HG03457 (cell line): ENCODE data around the gene SEZ6L.

Experiments
- ATAC-seq: cut with Tn5 transposase; IDR thresholded peaks from one replicate; pipeline ENCODE4 v1.9.1; 2021; ENCODE audit warnings: moderate number of reproducible peaks; ENCODE audit not compliant: unreplicated experiment

SEZ6L gene

DNA sequence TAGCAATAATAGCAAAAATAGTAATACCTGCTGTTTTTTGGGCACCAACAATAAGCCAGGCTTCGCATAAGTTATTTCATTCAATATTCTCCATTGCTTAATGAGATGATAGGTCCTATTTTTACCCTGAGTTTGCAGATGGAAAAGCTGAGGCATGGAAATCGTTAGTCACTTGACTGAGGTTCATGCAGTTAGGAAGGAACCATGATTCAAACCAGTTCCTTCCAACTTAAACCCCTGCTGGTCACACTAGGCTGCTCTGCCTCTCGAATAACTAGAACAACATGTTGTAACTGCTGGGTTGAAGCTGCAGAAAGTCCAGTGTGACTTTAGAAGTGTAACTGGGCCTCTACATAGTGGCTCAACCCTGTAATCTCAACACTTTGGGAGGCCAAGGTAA, 69.3 kb downstream of the SEZ6L start:
- ATAC-seq = no peak

DNA sequence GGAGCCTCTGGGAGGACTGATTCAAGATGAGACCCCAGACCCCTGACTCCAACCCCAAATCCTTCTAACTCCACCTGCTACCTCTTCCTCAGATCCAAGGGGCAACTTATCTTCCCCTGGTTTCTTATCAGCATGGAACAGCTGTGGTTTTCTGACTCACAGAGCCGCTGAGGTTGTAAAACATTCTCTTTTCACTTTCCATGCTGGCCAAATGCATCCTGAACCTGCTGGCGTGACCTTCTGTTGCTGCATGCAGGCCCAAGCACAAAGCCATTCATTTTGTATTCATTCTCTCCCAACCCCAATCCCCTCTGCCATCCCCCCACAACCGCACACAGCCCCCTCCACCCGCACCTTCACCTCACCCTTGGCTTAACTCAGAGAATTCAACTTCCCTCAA, 70.3 kb downstream of the SEZ6L start:
- no peak for ATAC-seq

DNA sequence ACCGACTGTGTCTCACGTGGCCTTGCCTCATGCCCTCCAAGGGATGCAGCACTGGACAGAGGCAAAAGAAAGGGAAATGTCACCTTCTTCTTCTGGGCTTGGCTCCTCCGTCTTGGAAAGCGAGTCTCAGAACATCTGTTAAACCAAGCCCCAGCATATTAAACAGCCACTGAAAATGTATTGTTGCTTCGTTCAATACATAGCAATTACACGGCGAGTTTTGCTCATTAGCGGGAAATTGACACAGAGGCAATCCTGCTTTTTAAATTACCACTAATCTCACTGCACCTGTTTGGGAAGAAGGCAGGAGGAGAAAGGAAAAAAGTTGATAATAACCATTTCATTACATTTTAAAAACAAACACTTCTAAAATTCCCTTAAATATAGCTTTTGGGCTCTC, 72.1 kb downstream of the SEZ6L start:
- no peak for ATAC-seq

DNA sequence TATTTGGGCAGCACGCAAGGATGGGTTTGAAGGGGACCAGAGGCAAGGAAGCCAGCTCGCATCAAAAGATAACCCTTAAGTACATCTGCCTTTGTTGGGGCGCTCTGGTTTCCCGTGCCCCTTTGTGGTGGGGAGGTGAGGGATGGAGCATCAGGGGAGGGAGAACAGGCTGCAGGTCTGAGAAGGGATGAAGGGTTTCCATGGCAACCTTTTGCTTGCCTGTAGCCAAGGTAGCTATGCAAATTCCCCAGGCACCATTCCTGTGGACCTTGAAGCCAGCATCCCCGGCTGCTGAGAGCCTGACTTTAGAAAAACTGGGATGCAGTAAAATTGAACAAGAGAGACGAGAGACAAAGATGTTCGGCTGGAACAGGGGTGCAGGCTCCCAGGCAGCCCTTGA, 75.7 kb downstream of the SEZ6L start:
- no peak for ATAC-seq

DNA sequence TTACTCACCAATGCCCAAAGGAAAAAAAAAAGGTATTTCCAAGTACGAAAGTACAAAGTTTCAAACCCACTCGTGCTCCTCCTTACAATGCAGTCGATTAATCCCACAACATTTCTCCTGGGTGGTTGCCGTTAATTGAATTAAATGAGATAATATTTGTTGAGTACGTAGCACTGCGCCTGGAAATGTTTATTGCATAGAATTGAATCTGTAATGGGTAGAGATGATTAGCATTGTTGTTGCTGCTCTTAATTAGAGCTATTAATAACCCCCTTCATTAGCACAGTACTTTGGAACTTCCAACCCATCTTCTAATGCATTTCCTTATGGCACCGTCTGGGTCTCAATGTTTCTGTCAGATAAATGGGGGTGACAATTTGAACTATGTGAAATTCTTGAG, 77.3 kb downstream of the SEZ6L start:
- no peak for ATAC-seq

DNA sequence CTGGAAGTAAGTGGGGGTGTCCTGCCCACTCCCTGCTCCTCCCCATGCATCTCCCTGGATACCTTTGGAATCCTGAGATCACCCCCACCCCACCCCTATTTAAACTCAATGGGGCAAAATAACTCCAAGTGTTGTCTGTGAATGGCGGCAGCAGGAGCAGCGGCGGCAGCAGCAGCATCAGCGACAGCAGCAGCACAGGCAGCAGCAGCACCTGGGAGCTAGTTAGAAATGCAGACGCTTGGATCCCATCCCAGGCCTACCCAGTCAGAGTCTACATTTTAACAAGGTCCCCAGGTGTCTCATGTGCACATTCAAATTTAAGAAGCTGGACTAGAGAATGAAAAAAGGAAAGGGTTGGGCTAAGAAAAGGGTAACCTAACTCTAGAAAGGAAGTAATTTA, 82.6 kb downstream of the SEZ6L start:
- no peak for ATAC-seq

DNA sequence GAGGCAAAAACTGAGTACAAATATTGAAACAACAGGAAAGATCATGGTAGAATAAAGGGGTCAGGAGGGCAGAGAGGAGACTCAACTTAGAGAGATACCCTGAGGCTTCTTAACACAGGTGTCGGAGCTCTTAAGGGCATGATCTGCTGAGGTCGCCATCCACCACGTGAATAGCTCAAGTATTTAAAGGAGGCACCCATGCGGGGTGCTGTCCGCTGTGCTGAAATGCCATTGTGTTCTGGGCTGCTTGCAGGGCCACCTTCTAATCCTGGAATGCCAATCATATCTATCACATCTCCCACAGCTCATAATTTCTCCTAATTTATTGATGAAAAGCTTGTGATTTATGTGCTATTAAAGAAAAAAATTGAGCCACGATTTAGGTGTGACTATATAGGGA, 90.2 kb downstream of the SEZ6L start:
- ATAC-seq = no peak

DNA sequence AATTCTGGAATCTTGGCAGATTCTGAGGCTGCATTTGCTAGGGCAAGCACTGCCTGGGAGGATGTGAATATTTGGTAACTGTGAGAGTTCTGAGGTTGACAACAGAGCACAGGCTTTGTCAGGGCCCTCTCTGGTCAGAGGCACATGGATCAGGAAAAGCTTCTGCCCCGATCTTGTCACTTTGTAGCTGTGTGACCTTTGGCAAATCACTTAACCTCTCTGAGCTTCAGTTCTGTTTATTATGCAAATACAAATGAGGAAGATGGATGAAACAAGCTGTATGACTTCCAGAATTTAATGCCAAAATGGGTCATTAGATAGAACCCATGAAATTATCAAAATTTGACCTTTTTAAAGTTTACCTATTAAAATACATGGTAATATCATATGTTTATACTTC, 94.9 kb downstream of the SEZ6L start:
- ATAC-seq = no peak

DNA sequence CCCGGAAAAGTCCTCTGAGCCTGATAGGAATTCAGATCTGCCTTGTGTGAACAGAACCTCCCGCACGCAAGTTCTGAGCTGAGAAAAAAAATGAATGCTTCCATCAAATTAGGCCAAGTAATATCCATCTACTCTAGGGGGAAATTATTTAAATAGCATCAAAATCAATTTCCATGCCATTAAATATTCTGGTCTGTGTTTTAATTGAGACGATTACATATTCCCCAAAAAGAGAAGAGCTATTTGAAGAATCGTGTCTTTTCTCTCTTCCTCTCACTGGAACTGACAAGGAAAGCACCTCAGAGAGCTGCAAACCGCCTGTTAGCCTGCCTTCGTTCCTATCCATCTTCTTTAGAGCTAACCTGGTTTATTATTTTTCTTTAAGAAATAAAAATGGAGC, 96.0 kb downstream of the SEZ6L start:
- no peak for ATAC-seq

DNA sequence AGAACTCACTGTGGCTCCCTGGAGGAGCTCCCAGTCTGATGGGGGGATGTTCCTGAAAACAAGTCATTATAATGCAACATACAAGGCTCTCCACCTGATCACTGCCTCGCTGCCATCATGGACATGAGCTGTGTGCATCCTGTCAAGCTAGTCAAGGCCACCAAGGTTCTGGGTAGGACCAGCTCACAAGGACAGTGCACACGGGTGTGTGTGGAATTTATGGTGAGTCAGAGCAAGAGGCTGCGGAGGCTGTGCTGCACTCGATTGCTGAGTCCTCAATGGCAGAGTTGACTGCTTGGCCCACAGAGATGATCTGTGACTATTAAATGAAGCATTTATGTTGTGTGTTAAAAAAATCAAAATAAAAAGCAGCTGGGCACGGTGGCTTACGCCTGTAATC, 96.6 kb downstream of the SEZ6L start:
- ATAC-seq = no peak

DNA sequence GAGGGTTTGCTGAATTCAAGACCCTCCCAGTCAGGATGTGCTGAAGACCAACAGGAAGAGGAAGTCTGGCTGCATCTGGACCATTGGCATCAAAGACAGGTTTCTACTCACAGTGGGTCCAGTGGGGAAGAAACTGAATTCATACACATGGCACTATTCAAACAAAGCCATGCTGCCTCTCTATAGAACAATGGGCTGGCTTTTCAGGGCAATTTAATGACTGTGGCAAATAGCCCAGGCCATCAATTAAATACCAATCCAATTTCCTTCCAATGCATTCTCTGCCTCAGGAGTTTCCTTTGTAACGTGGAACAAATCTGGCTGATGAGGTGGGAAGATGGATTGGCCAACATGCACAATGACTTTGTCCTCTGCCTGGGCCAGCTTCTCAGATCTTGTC, 98.6 kb downstream of the SEZ6L start:
- no peak for ATAC-seq

DNA sequence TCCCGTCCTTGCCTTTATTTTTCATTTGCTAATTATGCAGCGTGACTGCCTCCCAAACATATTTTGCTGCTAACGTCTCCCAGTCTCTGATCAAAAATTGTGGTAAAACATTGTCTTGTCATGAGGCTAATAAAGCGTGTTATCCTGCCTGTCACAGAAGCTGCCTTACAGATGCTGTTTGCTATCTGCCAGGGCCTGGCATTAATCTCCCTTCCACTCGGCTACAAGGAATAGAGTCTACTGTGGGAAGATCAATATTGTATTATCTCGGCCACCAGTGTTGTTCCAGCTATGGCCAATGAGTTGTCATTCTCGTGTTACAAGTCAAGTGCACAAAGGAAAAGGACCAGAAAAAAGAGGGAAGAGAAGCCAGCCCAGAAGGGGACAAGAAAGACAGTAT, 100.3 kb downstream of the SEZ6L start:
- no peak for ATAC-seq

DNA sequence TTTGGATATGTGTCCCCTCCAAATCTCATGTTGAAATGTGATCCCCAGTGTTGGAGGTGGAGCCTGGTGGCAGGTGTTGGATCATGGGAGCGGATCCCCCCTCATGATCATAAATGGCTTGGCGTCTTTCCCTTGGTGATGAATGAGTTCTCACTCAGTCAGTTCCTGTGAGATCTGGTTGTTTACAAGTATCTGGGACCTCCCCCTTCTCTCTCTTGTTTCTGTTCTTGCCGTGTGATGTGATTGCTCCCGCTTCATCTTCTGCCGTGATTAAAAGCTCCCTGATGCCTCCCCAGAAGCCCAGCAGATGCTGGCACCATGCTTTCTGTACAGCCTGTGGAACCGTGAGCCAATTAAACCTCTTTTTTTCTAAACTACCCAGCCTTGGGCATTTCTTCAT, 102.2 kb downstream of the SEZ6L start:
- no peak for ATAC-seq

DNA sequence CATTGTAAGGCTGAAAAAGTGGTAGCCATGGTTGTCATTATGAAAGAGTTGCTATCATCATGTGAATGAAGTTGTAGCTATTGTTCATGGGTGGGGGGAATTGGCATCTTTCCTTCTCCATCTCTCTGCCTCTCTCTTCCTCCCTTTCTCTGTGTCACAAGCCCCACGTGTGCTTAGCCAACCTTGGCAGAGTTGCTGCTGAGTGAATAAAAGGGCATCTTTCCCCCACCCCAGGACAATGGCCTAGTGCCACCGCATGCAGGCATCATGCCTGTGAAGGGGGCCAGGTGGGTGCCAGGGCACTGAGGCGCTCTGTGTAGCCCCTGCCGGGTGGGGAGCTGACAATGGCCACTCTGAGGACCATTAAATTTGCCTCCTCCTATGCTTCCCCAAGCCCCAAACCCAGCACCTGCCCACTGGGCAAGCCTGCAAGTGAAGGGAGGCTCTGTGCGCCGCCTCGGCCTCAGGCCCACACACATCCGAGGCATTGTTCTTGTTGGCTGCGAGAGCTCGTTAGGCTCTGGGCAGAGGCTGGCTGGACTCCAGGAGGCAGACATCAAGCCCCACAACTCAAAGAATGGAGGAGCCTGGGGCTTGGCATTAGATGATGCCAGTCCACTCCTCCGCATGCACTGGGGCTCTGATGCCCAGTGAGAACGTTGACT, 103.9 kb downstream of the SEZ6L start:
- ATAC-seq = no peak

DNA sequence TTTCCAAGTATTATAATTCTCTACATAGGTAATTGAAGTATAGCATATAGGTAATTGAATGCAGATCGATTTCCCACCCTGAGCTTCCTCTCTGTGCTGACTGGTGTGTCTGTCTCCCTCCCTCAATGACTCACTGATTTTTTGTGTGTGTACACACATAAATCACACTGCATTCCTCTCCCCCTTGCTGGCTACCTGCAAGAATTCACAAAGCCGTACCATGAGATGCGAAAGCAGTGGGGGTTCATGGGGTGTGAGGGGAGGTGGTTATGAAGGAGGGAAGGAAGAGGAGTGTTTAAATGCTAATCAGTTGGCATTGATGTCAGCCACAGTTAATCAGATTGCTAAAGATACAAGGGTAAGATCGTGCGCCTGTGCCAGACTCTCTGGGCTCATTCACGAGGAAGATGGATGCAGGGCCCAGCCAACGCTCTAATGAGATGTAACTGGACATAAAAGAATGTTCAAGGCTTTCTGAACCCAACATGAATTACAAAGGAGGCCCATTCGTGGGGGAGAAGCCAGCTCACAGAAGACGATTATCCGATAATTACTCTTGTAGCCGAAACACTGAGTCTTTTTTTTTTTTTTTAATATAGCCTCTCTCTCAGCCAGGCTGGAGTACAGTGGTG, 107.4 kb downstream of the SEZ6L start:
- no peak for ATAC-seq

DNA sequence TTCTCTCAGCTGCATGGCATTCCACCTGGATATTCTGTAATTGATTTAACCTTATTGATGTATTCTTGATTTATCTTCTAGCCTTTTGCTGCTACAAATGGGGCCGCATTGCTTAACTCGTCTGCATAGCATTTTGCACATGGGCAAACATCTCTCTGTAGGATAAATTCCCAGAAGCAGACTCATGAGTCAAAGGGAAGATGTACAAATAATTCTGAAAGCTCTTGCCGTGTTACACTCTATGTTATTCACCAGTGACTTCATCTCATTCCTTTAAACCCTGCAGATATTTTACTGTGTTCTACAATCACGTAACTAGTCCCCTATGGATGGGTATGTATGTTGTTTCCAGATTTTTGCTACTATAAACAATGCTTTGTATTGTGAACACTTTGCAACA, 112.7 kb downstream of the SEZ6L start:
- ATAC-seq = no peak

DNA sequence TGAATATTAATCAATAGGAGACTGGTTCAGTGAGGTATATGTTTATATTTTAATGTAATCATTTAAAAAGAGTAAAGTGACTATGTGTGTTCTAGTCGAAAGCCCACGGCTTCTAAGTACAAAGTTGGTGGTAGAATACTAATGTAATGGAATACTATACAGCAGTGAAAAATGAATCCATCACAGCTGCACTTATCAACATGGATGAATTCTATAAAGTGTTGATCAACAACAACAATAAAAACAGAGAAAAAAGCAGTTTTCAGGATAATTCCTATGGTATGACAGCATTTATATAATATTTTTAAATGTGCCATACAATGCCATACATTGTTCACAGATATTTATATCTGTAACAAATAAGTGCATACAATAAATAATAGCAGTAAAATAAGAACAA, 114.1 kb downstream of the SEZ6L start:
- ATAC-seq = no peak

DNA sequence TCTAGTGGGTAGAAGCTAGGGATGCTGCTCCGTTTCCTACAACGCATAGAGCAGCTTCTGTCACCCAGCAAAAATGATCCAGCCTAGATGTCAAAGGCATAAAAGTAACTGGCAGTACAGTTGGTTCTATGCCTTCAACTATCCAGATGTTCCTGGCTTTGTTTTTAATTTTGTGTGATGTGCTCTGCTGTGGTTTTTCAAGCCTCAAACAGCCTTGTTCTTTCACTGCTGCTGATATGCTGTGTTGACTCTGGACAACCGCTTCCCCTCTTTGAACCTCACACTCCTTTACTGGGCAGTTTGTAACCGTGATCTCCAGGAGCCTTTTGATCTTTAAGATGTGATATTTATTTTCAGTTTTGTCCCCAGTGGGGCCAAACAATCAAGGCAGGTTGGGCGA, 116.4 kb downstream of the SEZ6L start:
- ATAC-seq = no peak

DNA sequence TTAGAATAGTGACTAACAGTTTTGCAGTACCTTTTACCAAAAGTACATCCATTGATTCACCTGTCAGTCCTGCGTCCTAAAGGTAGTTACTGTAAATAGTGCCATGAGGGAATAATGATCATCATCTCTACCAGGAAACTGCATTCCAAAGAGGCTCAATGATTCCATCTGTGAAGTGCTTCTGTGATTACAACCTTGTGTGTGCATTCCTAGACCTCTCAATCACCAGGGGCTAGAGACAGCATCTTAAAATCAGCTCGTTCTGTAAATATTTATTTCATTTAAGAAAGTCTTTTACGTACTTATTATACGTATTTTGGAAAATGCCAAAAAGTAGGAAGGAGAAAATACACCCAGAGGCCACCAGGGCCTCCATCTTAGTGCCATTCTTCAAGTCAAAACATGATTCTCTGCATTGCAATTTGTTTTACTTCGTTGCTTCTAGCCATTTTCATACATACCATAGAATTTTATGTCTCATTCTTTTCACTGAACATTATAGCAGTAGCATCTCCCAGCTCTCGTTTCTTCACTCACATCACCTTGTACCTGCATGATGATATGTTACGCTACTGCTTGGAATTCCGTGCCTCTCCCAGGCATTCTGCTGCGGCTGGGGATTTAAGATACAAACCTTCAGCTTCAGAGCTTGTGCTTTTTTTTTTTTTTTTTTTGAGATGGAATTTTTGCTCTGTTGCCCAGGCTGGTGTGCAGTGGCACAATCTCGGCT, 117.0 kb downstream of the SEZ6L start:
- ATAC-seq = no peak

DNA sequence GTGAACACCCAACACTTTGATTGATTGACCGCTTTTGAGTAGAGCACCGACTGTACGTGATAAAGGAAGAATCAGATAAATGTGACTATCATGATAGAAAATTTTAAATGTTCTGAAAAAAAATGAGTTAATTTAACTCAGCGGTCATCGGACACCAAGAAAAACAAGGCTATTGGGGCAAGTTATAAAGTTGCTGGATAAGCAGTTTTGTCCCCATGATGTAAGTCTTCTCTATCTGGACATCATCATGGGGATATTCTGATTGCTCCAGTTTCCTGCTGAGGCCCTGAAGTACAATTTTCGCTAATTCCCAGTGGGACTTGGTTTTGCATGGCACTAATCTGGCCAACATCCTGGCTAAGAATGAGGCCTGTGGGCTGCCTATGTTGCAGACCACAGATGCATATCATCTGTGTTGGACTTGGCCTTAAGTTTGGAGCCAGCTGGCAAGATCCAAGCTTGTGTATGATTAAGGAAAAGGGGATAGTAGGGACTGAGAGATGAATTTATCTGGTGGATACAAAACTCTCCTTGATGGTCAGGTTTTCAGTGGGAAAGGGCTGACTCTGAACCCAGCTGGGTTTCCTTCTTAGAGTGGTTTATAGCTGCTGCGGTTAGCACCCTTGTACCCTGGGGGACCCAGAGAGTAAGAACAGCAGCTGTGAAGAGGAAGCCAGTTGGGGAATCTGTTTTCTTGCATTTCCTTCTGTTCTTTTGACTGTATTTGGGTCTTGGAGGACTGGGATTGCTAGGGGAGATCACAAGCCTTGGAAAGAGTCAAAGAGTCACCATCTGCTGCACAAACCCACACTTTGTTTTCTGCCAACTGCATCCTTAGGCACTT, 118.3 kb downstream of the SEZ6L start:
- no peak for ATAC-seq

DNA sequence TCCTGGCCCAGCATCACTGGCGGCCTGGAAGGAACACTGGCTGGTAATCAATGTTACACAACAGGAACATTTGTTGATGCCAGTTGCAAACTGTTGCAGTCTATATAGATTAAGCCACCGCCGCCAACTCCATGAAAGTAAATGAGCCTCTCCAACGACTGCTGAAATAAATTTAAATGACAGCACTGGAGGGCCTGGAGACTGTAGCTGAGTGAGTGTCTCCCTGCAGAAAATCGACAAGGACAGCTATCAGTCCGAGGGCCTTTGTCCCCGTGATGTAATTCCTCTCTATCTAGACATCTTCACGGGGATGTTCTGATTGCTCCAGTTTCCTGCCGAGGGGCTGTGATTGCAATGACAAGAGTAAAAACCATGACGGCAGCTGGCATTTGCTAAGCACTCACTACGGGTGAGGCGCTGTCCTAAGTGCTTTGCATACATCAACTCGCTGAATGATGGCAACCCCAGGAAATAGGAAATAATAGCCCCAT, 120.4 kb downstream of the SEZ6L start:
- no peak for ATAC-seq
